ENCODE data around the gene GAST. TPM values are rescaled to one million over a fixed set of nuclear protein-coding genes. Genes with fewer than 3 reads are reported as not detected.

The GAST gene
- total RNA-seq, 1 experiment from 2014 or later, result not detected

GRCh38 chr17:41681776-41682175, 30.4 kb upstream of the GAST start (continued):
- TF ChIP-seq, protein P1, sequence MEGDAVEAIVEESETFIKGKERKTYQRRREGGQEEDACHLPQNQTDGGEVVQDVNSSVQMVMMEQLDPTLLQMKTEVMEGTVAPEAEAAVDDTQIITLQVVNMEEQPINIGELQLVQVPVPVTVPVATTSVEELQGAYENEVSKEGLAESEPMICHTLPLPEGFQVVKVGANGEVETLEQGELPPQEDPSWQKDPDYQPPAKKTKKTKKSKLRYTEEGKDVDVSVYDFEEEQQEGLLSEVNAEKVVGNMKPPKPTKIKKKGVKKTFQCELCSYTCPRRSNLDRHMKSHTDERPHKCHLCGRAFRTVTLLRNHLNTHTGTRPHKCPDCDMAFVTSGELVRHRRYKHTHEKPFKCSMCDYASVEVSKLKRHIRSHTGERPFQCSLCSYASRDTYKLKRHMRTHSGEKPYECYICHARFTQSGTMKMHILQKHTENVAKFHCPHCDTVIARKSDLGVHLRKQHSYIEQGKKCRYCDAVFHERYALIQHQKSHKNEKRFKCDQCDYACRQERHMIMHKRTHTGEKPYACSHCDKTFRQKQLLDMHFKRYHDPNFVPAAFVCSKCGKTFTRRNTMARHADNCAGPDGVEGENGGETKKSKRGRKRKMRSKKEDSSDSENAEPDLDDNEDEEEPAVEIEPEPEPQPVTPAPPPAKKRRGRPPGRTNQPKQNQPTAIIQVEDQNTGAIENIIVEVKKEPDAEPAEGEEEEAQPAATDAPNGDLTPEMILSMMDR (IDR thresholded peaks at IDR 0.05 in 2 of 3, conservative IDR thresholded peaks at IDR 0.05 in 1 of 3; ENCODE audit: borderline replicate concordance in 1 of 3, insufficient read depth in 1 of 3, low read depth in 2 of 3, low read length in 2 of 3), result no peak
- TF ChIP-seq ELF1 (IDR thresholded peaks at IDR 0.05; ENCODE audit: borderline replicate concordance, low read depth) (no peak), YY1 (IDR thresholded peaks at IDR 0.05; ENCODE audit: extremely low read depth, insufficient replicate concordance, low read depth, low read length) (no peak), CEBPB (IDR thresholded peaks at IDR 0.05; ENCODE audit: low read depth) (no peak), TCF7L2 (IDR thresholded peaks at IDR 0.05; ENCODE audit: borderline replicate concordance, extremely low read depth, insufficient read depth, insufficient read length) (no peak), ZFX (IDR thresholded peaks at IDR 0.05) (no peak), POLR2AphosphoS5 (IDR thresholded peaks at IDR 0.05; ENCODE audit: low read depth, low read length) (no peak)
- TF ChIP-seq, protein P2, sequence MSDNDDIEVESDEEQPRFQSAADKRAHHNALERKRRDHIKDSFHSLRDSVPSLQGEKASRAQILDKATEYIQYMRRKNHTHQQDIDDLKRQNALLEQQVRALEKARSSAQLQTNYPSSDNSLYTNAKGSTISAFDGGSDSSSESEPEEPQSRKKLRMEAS (IDR thresholded peaks at IDR 0.05), result no peak

- no peaks in the 10 kb centered on the region for H3K9me2 ChIP-seq (ENCODE audit: insufficient read depth)
These were observed 29.5 kb upstream of the GAST start for GRCh38 chr17:41682631-41683030.

More at GRCh38 chr17:41682631-41683030, 29.5 kb upstream of the GAST start:
- ATAC-seq (no peak), DNase-seq (ENCODE audit: low read depth, low spot score) (no peak)
- no peaks in the 10 kb centered on the region for H3K27me3 ChIP-seq (ENCODE audit: insufficient read depth, low read length)
- ChIA-PET CTCF (no interaction called here), POLR2A (no interaction called here), RAD21 (ENCODE audit: low non-redundant PET in 1 of 2, low total read pairs in 2 of 2, uncharacterized antibody in 2 of 2, unreplicated experiment in 2 of 2) (no interaction called here)
- H3K9ac ChIP-seq (ENCODE audit: low read length), result no peak overlapping the region
- peaks cover 12 to 20% of the 10 kb centered on the region in 2 experiments for H3K4me1 ChIP-seq (ENCODE audit: control insufficient read depth in 1 of 2, insufficient read depth in 2 of 2, low read length in 2 of 2)
- TF ChIP-seq, protein P3, sequence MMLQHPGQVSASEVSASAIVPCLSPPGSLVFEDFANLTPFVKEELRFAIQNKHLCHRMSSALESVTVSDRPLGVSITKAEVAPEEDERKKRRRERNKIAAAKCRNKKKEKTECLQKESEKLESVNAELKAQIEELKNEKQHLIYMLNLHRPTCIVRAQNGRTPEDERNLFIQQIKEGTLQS (IDR thresholded peaks at IDR 0.05), result no peak
- TF ChIP-seq SIN3A (IDR thresholded peaks at IDR 0.05; ENCODE audit: low read depth) (no peak), ZFX (IDR thresholded peaks at IDR 0.05) (no peak)
- H3K4me2 ChIP-seq (ENCODE audit: low read length), result no peak overlapping the region
- no peaks in the 10 kb centered on the region for H3K79me2 ChIP-seq (ENCODE audit: insufficient read depth, low read length)
- intact Hi-C loops (cut with micrococcal nuclease), result no loop called here
- BruUV-seq (replicated peaks), result no TSS peak
- H3K27ac ChIP-seq (ENCODE audit: low read depth, low read length), result no peak overlapping the region
- H3K9me3 ChIP-seq (ENCODE audit: control insufficient read depth in 1 of 2, insufficient read depth in 1 of 2, low read depth in 1 of 2, low read length in 2 of 2), result no peaks in the 10 kb centered on the region
- no peak overlapping the region for H2AFZ ChIP-seq (ENCODE audit: low read depth, low read length, poor library complexity, severe bottlenecking)
- no peaks in the 10 kb centered on the region for H4K20me1 ChIP-seq (ENCODE audit: insufficient read depth)
- no peaks in the 10 kb centered on the region for H3K36me3 ChIP-seq (ENCODE audit: control insufficient read depth in 1 of 2, insufficient read depth in 2 of 2, low read length in 2 of 2)
- no peak overlapping the region for H3K4me3 ChIP-seq (replicated peaks in 1 of 2; ENCODE audit: low read depth in 1 of 2, low read length in 2 of 2)

Measured in HCT116 (cell line).